GM23338 (cell line): ENCODE measurements around the gene ANAPC4. TPM values are rescaled to one million over a fixed set of nuclear protein-coding genes. Genes with fewer than 3 reads are reported as not detected.
"Not testable (repeated sequence)": the region's sequence is repeated elsewhere in the genome, so short reads cannot be mapped to it uniquely, and the experiment has no call there.

Experiments used
- ATAC-seq: fragments of 200-7000 bp; cut with Tn5 transposase; 3 replicates; pipeline ENCODE4 v1.9.1; 2020
- DNase-seq: peaks from one replicate; pipeline ENCODE4 v3.0.0-alpha.2; 2015; ENCODE audit warnings: low spot score
- H2AFZ ChIP-seq: fragments of 200-600 bp; sonication (generic); 2 replicates; pipeline ENCODE4 v1.8.0; 2016; ENCODE audit warnings: antibody characterized with exemption, mild to moderate bottlenecking, moderate library complexity
- H3F3A ChIP-seq: fragments of 200-600 bp; sonication (generic); replicated peaks from 2 replicates; pipeline ENCODE4 v1.8.0; 2017; ENCODE audit warnings: antibody characterized with exemption, mixed run types, low read depth
- H3K27ac ChIP-seq: fragments of 200-600 bp; sonication (generic); 2 replicates; pipeline ENCODE4 v1.6.1; 2016; ENCODE audit warnings: low read depth
- H3K27me3 ChIP-seq: fragments of 200-600 bp; sonication (generic); 2 replicates; pipeline ENCODE4 v1.8.0; 2016; ENCODE audit warnings: mild to moderate bottlenecking, mixed run types, moderate library complexity; ENCODE audit not compliant: insufficient read depth
- H3K36me3 ChIP-seq: fragments of 200-600 bp; sonication (generic); 2 replicates; pipeline ENCODE4 v1.8.0; 2016; ENCODE audit warnings: mild to moderate bottlenecking; ENCODE audit not compliant: insufficient read depth
- H3K4me1 ChIP-seq: fragments of 200-600 bp; sonication (generic); 2 replicates; pipeline ENCODE4 v1.8.0; 2016; ENCODE audit warnings: mild to moderate bottlenecking, moderate library complexity; ENCODE audit not compliant: insufficient read depth
- H3K4me2 ChIP-seq: fragments of 200-600 bp; sonication (generic); 2 replicates; pipeline ENCODE4 v1.7.1; 2017; ENCODE audit warnings: mixed run types
- H3K4me3 ChIP-seq: fragments of 200-600 bp; sonication (generic); 2 replicates; pipeline ENCODE4 v1.6.1; 2016; ENCODE audit warnings: mixed run types
- H3K79me2 ChIP-seq: fragments of 200-600 bp; sonication (generic); replicated peaks from 2 replicates; pipeline ENCODE4 v1.8.0; 2017; ENCODE audit warnings: mild to moderate bottlenecking; ENCODE audit not compliant: insufficient read depth
- H3K9me2 ChIP-seq: fragments of 200-600 bp; sonication (generic); 2 replicates; pipeline ENCODE4 v1.8.0; 2017; ENCODE audit not compliant: insufficient read depth
- H4K20me1 ChIP-seq: fragments of 200-600 bp; sonication (generic); replicated peaks from 2 replicates; pipeline ENCODE4 v1.8.0; 2017; ENCODE audit warnings: mild to moderate bottlenecking; ENCODE audit not compliant: insufficient read depth
- H3K27ac Mint-ChIP-seq: 2 replicates; pipeline ENCODE4 v1.8.0; 2020; ENCODE audit warnings: inconsistent platforms, mild to moderate bottlenecking, moderate library complexity, mixed read lengths
- H3K27me3 Mint-ChIP-seq: 3 replicates; pipeline ENCODE4 v1.8.0; 2022; ENCODE audit warnings: low read depth, mild to moderate bottlenecking, moderate library complexity, mixed read lengths, inconsistent platforms; ENCODE audit not compliant: insufficient read depth, poor library complexity
- H3K36me3 Mint-ChIP-seq: 3 replicates; pipeline ENCODE4 v1.8.0; 2021; ENCODE audit warnings: low read depth, mild to moderate bottlenecking, inconsistent platforms, moderate library complexity, mixed read lengths
- H3K4me1 Mint-ChIP-seq: 3 replicates; pipeline ENCODE4 v1.8.0; 2020; ENCODE audit warnings: mild to moderate bottlenecking, inconsistent platforms, mixed read lengths
- H3K4me3 Mint-ChIP-seq: 3 replicates; pipeline ENCODE4 v1.8.0; 2021; ENCODE audit warnings: moderate library complexity, mild to moderate bottlenecking, inconsistent platforms, mixed read lengths
- H3K9me3 Mint-ChIP-seq: 3 replicates; pipeline ENCODE4 v1.8.0; 2020; ENCODE audit warnings: moderate library complexity, mild to moderate bottlenecking, inconsistent platforms, mixed read lengths
- CREB1 ChIP-seq: fragments of 250-450 bp; sonication (Bioruptor Pico); IDR thresholded peaks from 2 replicates; pipeline ENCODE4 v1.5.0; 2020; ENCODE audit warnings: low read depth, mild to moderate bottlenecking, moderate library complexity
- ETS1 ChIP-seq: IDR thresholded peaks from 2 replicates; pipeline ENCODE4 v1.6.1; 2016; ENCODE audit warnings: antibody characterized with exemption
- EZH2 ChIP-seq: fragments of 200-600 bp; sonication (generic); IDR thresholded peaks from one replicate; pipeline ENCODE4 v1.8.0; 2017; ENCODE audit warnings: antibody characterized with exemption, mild to moderate bottlenecking, low read depth; ENCODE audit not compliant: unreplicated experiment
- EZH2phosphoT487 ChIP-seq: fragments of 200-600 bp; sonication (generic); IDR thresholded peaks from one replicate; pipeline ENCODE4 v1.8.1; 2018; ENCODE audit warnings: antibody characterized with exemption; ENCODE audit not compliant: unreplicated experiment
- POLR2AphosphoS5 ChIP-seq: IDR thresholded peaks from 2 replicates; pipeline ENCODE4 v1.6.1; 2016; ENCODE audit warnings: antibody characterized with exemption, low read depth
- STAT1 ChIP-seq: IDR thresholded peaks from one replicate; pipeline ENCODE4 v1.6.1; 2016; ENCODE audit warnings: antibody characterized with exemption; ENCODE audit not compliant: unreplicated experiment
- ZNF462 ChIP-seq: fragments of 250-450 bp; sonication (Bioruptor Pico); IDR thresholded peaks from 2 replicates; pipeline ENCODE4 v1.5.0; 2020; ENCODE audit warnings: mild to moderate bottlenecking, moderate library complexity
- long read RNA-seq: library from polyadenylated mRNA; unstranded; transcript quantifications from one replicate; pipeline ENCODE4 v2.0.0, GENCODE V29; 2020; ENCODE audit not compliant: unreplicated experiment
- polyA plus RNA-seq: library from polyadenylated mRNA; unstranded; fragments of >200 nt; fragmentation: Nextera tagmentation; extraction: Ambion mirVana; gene quantifications from 2 replicates; pipeline ENCODE4 v1.2.1, GENCODE V29; 2016
- total RNA-seq: library from RNA; depleted of rRNA; stranded (reverse); fragments of >200 nt; shearing (Covaris generic); gene quantifications from 2 replicates; pipeline ENCODE4 v1.2.3, GENCODE V29; 2014; rRNA removed

ANAPC4 gene
- 44.6 and 46.2 TPM in 2 replicates for total RNA-seq
- polyA plus RNA-seq: 25.0 and 34.3 TPM in 2 replicates
- long read RNA-seq, transcript ANAPC4-201 (29 exons, 2,685 nt): major isoform, 8 of 16 reads
- long read RNA-seq, partial matches to known transcripts: 3 of 16 reads
- long read RNA-seq, other reads (novel, unspliced or antisense): 4 of 16 reads

GRCh38 chr4:25376754-25377571 lies at the start of gene ANAPC4:
Gene ANAPC4 (plus strand): TSS chr4:25377263. CDS start chr4:25377428, 165 bp downstream.
- 0 out of 2 replicates have a peak within 1 kb of the TSS, but pooled peaks have one; percentile 69 for H3K27ac ChIP-seq
- H3K4me3 ChIP-seq: peak within 1 kb of the TSS; percentile 82
- H3K79me2 ChIP-seq: peaks cover 36% of the 10 kb centered on the region
- TF ChIP-seq ETS1 (peak; percentile 57; the same call in 1 of the 2 replicates), POLR2AphosphoS5 (peak; percentile 87), STAT1 (no peak)
- Mint-ChIP-seq H3K4me3 (no peak within 1 kb of the TSS; the same call in 2 of the 3 replicates), H3K27me3 (peaks cover 4% of the 10 kb centered on the region), H3K4me1 (peaks cover 13% of the 10 kb centered on the region; the same call in 2 of the 3 replicates), H3K9me3 (no peaks in the 10 kb centered on the region), H3K27ac (peak within 1 kb of the TSS; percentile 83), H3K36me3 (peaks cover 15% of the 10 kb centered on the region; the same call in 2 of the 3 replicates)
- ATAC-seq (peak; percentile 91), DNase-seq (peak; percentile 98)
- H3F3A ChIP-seq: no peaks in the 10 kb centered on the region
- peaks cover 24% of the 10 kb centered on the region for H3K4me1 ChIP-seq
- H3K36me3 ChIP-seq: peaks cover 13% of the 10 kb centered on the region; the same call in 1 of the 2 replicates
- H2AFZ ChIP-seq: peak within 1 kb of the TSS; percentile 83
- peak within 1 kb of the TSS; percentile 93 for H3K4me2 ChIP-seq
- H4K20me1 ChIP-seq: no peaks in the 10 kb centered on the region
- no peaks in the 10 kb centered on the region for H3K9me2 ChIP-seq
- H3K27me3 ChIP-seq: no peaks in the 10 kb centered on the region

- H3K4me1 ChIP-seq, H3F3A ChIP-seq, H3K4me1 Mint-ChIP-seq, H3K79me2 ChIP-seq, H3K4me2 ChIP-seq, H2AFZ ChIP-seq, H3K9me3 Mint-ChIP-seq, H3K27me3 ChIP-seq, H3K36me3 ChIP-seq, H4K20me1 ChIP-seq, ATAC-seq, H3K9me2 ChIP-seq, H3K27ac ChIP-seq, H3K27me3 Mint-ChIP-seq, H3K4me3 Mint-ChIP-seq, H3K4me3 ChIP-seq, DNase-seq, H3K36me3 Mint-ChIP-seq: not testable (repeated sequence)
- peak overlapping the region; percentile 80; the same call in 1 of the 2 replicates for H3K27ac Mint-ChIP-seq
These were observed 48.6 kb upstream of the ANAPC4 start for GRCh38 chr4:25328463-25328862.

GRCh38 chr4:25330335-25330734 lies 46.7 kb upstream of the ANAPC4 start:
- Histone ChIP-seq H3K27me3 (no peaks in the 10 kb centered on the region), H3K27ac (no peak overlapping the region), H3K36me3 (no peaks in the 10 kb centered on the region), H3K4me3 (no peak overlapping the region), H2AFZ (no peak overlapping the region), H3K4me1 (no peaks in the 10 kb centered on the region), H3K4me2 (no peak overlapping the region), H3K79me2 (no peaks in the 10 kb centered on the region), H4K20me1 (no peaks in the 10 kb centered on the region; the same call in 1 of the 2 replicates), H3F3A (no peaks in the 10 kb centered on the region), H3K9me2 (no peaks in the 10 kb centered on the region)
- DNase-seq: no peak
- Mint-ChIP-seq H3K4me3 (no peak overlapping the region), H3K4me1 (no peaks in the 10 kb centered on the region), H3K36me3 (no peaks in the 10 kb centered on the region), H3K9me3 (no peaks in the 10 kb centered on the region; the same call in 2 of the 3 replicates), H3K27ac (no peak overlapping the region), H3K27me3 (no peaks in the 10 kb centered on the region)
- no peak for ATAC-seq
- TF ChIP-seq ZNF462 (CRISPR knock-in tag) (no peak), CREB1 (no peak), EZH2 (no peak), POLR2AphosphoS5 (no peak), EZH2phosphoT487 (no peak), STAT1 (no peak)
